IMR-90 (cell line): ENCODE results near the gene ETF1. TPM values are rescaled to one million over a fixed set of nuclear protein-coding genes. Genes with fewer than 3 reads are reported as not detected.
"Not testable (repeated sequence)": the region's sequence is repeated elsewhere in the genome, so short reads cannot be mapped to it uniquely, and the experiment has no call there.

Source experiments
- ATAC-seq: fragments of 200-7000 bp; cut with Tn5 transposase; 2 replicates; pipeline ENCODE4 v1.9.1; 2020; ENCODE audit warnings: low read depth, mild to moderate bottlenecking, moderate library complexity
- BruUV-seq: library from RNA; stranded (reverse); fragments of 400-500 nt; replicated peaks from 2 replicates; lab custom pipeline; 2021; lab: Mats Ljungman, UMichigan
- CTCF ChIA-PET: fragments of 300-600 bp; formaldehyde crosslinking; extraction: SDS; loops from one replicate; lab custom pipeline; 2021; ENCODE audit warnings: antibody characterized with exemption; lab: Yijun Ruan, JAX
- POLR2A ChIA-PET: fragments of 300-600 bp; sonication (Branson Sonifier 250); formaldehyde crosslinking; loops from one replicate; lab custom pipeline; 2022; ENCODE audit warnings: antibody characterized with exemption; ENCODE audit not compliant: unreplicated experiment; lab: Charles Lee
- DNase-seq: peaks from one replicate; pipeline ENCODE4 v3.0.0; 2013
- H2AFZ ChIP-seq: replicated peaks from 2 replicates; pipeline ENCODE3; 2013; ENCODE audit warnings: low read length, mild to moderate bottlenecking; ENCODE audit not compliant: poor library complexity
- H2AK5ac ChIP-seq: 2 replicates; pipeline ENCODE4 v1.6.1; 2013; ENCODE audit warnings: low read depth, low read length, inconsistent platforms
- H2AK9ac ChIP-seq: replicated peaks from 2 replicates; pipeline ENCODE3; 2013; ENCODE audit warnings: mild to moderate bottlenecking, low read depth, low read length, moderate library complexity; ENCODE audit not compliant: poor library complexity
- H2BK120ac ChIP-seq: 2 replicates; pipeline ENCODE4 v1.6.1; 2013; ENCODE audit warnings: low read depth, low read length, inconsistent platforms
- H2BK15ac ChIP-seq: 3 replicates; pipeline ENCODE4 v1.6.1; 2013; ENCODE audit warnings: low read depth, low read length, inconsistent platforms
- H2BK20ac ChIP-seq: 2 replicates; pipeline ENCODE4 v1.6.1; 2013; ENCODE audit warnings: low read depth, mild to moderate bottlenecking, inconsistent platforms, low read length, moderate library complexity
- H2BK5ac ChIP-seq: 2 replicates; pipeline ENCODE4 v1.6.1; 2013; ENCODE audit warnings: mild to moderate bottlenecking, low read depth, low read length, inconsistent platforms; ENCODE audit not compliant: poor library complexity, severe bottlenecking
- H3K14ac ChIP-seq: replicated peaks from 2 replicates; pipeline ENCODE4 v1.6.1; 2013; ENCODE audit warnings: low read depth, low read length, inconsistent platforms
- H3K18ac ChIP-seq: 2 replicates; pipeline ENCODE4 v1.6.1; 2013; ENCODE audit warnings: low read depth, low read length, control low read depth
- H3K23ac ChIP-seq: 2 replicates; pipeline ENCODE4 v1.6.1; 2013; ENCODE audit warnings: low read depth, low read length, inconsistent platforms
- H3K27ac ChIP-seq: 2 replicates; pipeline ENCODE4 v1.5.1; 2013; ENCODE audit warnings: mild to moderate bottlenecking, control low read depth, low read length; ENCODE audit not compliant: insufficient read depth
- H3K27me3 ChIP-seq: 2 replicates; pipeline ENCODE4 v1.6.1; 2013; ENCODE audit warnings: low read length; ENCODE audit not compliant: control insufficient read depth, insufficient read depth
- H3K36me3 ChIP-seq: 2 replicates; pipeline ENCODE4 v1.6.1; 2013; ENCODE audit warnings: low read length, mixed read lengths; ENCODE audit not compliant: control insufficient read depth, insufficient read depth
- H3K4ac ChIP-seq: 2 replicates; pipeline ENCODE4 v1.6.1; 2013; ENCODE audit warnings: low read depth, low read length, inconsistent platforms
- H3K4me1 ChIP-seq: 2 replicates; pipeline ENCODE4 v1.6.1; 2013; ENCODE audit warnings: low read length, mixed read lengths; ENCODE audit not compliant: control insufficient read depth, insufficient read depth
- H3K4me2 ChIP-seq: 2 replicates; pipeline ENCODE4 v1.6.1; 2013; ENCODE audit warnings: low read depth, mild to moderate bottlenecking, control low read depth, low read length, moderate library complexity
- H3K4me3 ChIP-seq: 2 replicates; pipeline ENCODE4 v1.5.1; 2013; ENCODE audit warnings: low read depth, mild to moderate bottlenecking, control low read depth, low read length, moderate library complexity; ENCODE audit not compliant: insufficient read depth
- H3K56ac ChIP-seq: 2 replicates; pipeline ENCODE4 v1.6.1; 2013; ENCODE audit warnings: low read length, inconsistent platforms; ENCODE audit not compliant: insufficient read depth; ENCODE audit errors: extremely low read depth
- H3K79me1 ChIP-seq, 2 experiments: 2 replicates each; pipeline ENCODE4 v1.6.1; 2013; ENCODE audit warnings: low read length in 2 of 2, inconsistent platforms in 1 of 2, low read depth in 1 of 2
- H3K9ac ChIP-seq: 2 replicates; pipeline ENCODE4 v1.6.1; 2013; ENCODE audit warnings: low read depth, low read length, control low read depth
- H3K9me1 ChIP-seq: 2 replicates; pipeline ENCODE4 v1.6.1; 2013; ENCODE audit warnings: low read length, inconsistent platforms; ENCODE audit not compliant: insufficient read depth
- H3K9me3 ChIP-seq: 2 replicates; pipeline ENCODE4 v1.6.1; 2013; ENCODE audit warnings: low read length; ENCODE audit not compliant: control insufficient read depth, insufficient read depth
- H4K20me1 ChIP-seq: 2 replicates; pipeline ENCODE4 v1.6.1; 2013; ENCODE audit warnings: low read length, inconsistent platforms; ENCODE audit not compliant: insufficient read depth
- H4K5ac ChIP-seq: 2 replicates; pipeline ENCODE4 v1.6.1; 2013; ENCODE audit warnings: mild to moderate bottlenecking, low read depth, low read length, control low read depth
- H4K8ac ChIP-seq, 2 experiments: 2 replicates each; pipeline ENCODE4 v1.6.1; 2013; ENCODE audit warnings: low read depth in 2 of 2, low read length in 2 of 2, control low read depth in 1 of 2, inconsistent platforms in 1 of 2
- H4K91ac ChIP-seq: 2 replicates; pipeline ENCODE4 v1.6.1; 2013; ENCODE audit warnings: low read depth, low read length, inconsistent platforms; ENCODE audit not compliant: insufficient read depth
- CEBPB ChIP-seq: IDR thresholded peaks from 2 replicates; pipeline ENCODE4 v1.6.1; 2012; ENCODE audit warnings: low read depth, low read length, improper control_type of control experiment
- FOS ChIP-seq: fragments of 150-350 bp; IDR thresholded peaks from 2 replicates; pipeline ENCODE4 v1.6.1; 2016; ENCODE audit warnings: low read depth, low read length
- MAZ ChIP-seq: IDR thresholded peaks from 2 replicates; pipeline ENCODE4 v1.6.1; 2012; ENCODE audit warnings: low read depth, mild to moderate bottlenecking, low read length, improper control_type of control experiment, moderate library complexity, borderline replicate concordance
- WGBS, 2 experiments: methylation state at CpG; one replicate each; pipeline versions ENCODE4 v1.1.5 to v1.1.7; 2013; ENCODE audit warnings: missing lambda C conversion rate in 2 of 2; ENCODE audit not compliant: insufficient read length in 1 of 2; ENCODE audit errors: extremely low coverage in 2 of 2; 5-methylcytosine and 5-hydroxymethylcytosine counted together
- dilution Hi-C: fragments of 300-500 bp; cut with HindIII; formaldehyde crosslinking; loops from one replicate; pipeline ENCODE4 v1.14.3; 2018; ENCODE audit warnings: low sequenced_read_pairs; ENCODE audit not compliant: unreplicated experiment
- in situ Hi-C: fragments of 300-500 bp; cut with MboI; formaldehyde crosslinking; loops from 3 replicates; pipeline ENCODE4 v1.14.3; 2019; ENCODE audit warnings: low sequenced_read_pairs, inconsistent platforms, mixed read lengths
- intact Hi-C: fragments of 100-400 bp; cut with micrococcal nuclease; formaldehyde crosslinking; loops from 2 replicates; pipeline ENCODE4 v1.10.0; 2022
- polyA plus RNA-seq, 3 experiments: library from polyadenylated mRNA; depleted of rRNA; stranded (reverse); fragments of >200 nt; gene quantifications; 2 replicates each; pipeline ENCODE4 v1.2.3, GENCODE V29; 2012; ENCODE audit warnings: low replicate concordance in 1 of 3
- total RNA-seq: library from RNA; depleted of rRNA; stranded (reverse); fragments of >200 nt; gene quantifications from 2 replicates; pipeline ENCODE4 v1.2.3, GENCODE V29; 2012

ETF1 gene
- total and polyA plus RNA-seq, 2 of the 4 experiments (the other 2 are of a cell fraction): 53.2 to 126 TPM

DNA sequence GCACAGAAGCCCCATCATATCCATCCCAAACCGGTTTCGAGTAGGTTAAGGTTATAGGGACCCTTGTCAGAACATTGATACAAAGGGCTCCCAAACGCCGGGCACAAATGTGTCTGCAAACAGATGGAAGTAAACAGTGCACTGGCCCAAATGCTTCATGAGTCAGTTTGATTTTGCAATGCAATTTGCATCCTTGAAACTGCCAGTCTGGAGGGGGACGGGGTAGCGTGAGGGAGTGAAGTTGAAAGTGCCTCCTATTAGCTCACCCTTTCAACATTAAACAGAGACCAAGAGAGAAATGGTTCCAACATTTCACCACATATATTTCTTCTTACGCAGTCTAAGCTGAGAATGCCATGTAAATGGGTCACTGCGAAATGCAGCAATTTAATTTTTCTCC, 35.6 kb downstream of the ETF1 start:
- Histone ChIP-seq H3K4me1 (peaks cover 11% of the 10 kb centered on the region), H4K20me1 (peaks cover 26% of the 10 kb centered on the region), H3K36me3 (peaks cover 28% of the 10 kb centered on the region), H2BK5ac (peak overlapping the region; percentile 61), H3K79me1 (peaks cover 20 to 36% of the 10 kb centered on the region in 2 experiments)
- H3K23ac ChIP-seq, intact Hi-C loops, H2BK20ac ChIP-seq, H3K4me2 ChIP-seq, H3K4ac ChIP-seq, H3K4me3 ChIP-seq, POLR2A ChIA-PET, H2BK120ac ChIP-seq, in situ Hi-C loops, H3K27ac ChIP-seq, H3K9me1 ChIP-seq, H2AK9ac ChIP-seq, H3K14ac ChIP-seq, H2BK15ac ChIP-seq, H4K91ac ChIP-seq, H3K18ac ChIP-seq, H2AK5ac ChIP-seq, H3K56ac ChIP-seq, H3K9me3 ChIP-seq, CTCF ChIA-PET, H4K8ac ChIP-seq, H2AFZ ChIP-seq, H3K27me3 ChIP-seq, H3K9ac ChIP-seq, dilution Hi-C loops, H4K5ac ChIP-seq: not testable (repeated sequence)
- no CpG with 5 or more reads among the region's 8 CpGs for WGBS, 2 experiments
- ATAC-seq (peak; percentile 75), DNase-seq (peak; percentile 85)
- BruUV-seq: TSS peak; percentile 77
- TF ChIP-seq MAZ (peak; percentile 40; the same call in 1 of the 2 replicates), FOS (peak; percentile 63; the same call in 1 of the 2 replicates), CEBPB (peak; percentile 87)
